ENCODE results near the gene KCNQ2. TPM values are rescaled to one million over a fixed set of nuclear protein-coding genes. Genes with fewer than 3 reads are reported as not detected.

The KCNQ2 gene
- total RNA-seq, 1 donor from 2014 or later: 14.6 TPM

GRCh38 chr20:63464289-63464635 is 8.2 kb downstream of the KCNQ2 start:
- peaks cover 28% of the 10 kb centered on the region for H3K27me3 Mint-ChIP-seq
- H3K27ac Mint-ChIP-seq: no peak overlapping the region
- H3K4me3 Mint-ChIP-seq (ENCODE audit: low read depth): no peak overlapping the region
- H3K36me3 Mint-ChIP-seq (ENCODE audit: insufficient read depth): no peaks in the 10 kb centered on the region
- DNase-seq (ENCODE audit: low spot score, unreplicated experiment): no peak
- TF ChIP-seq CTCF (IDR thresholded peaks at IDR 0.05; ENCODE audit: unreplicated experiment): no peak
- H3K9me3 Mint-ChIP-seq (ENCODE audit: low read depth): no peaks in the 10 kb centered on the region
- H3K4me1 Mint-ChIP-seq (ENCODE audit: low read depth): peaks cover 2% of the 10 kb centered on the region

- Mint-ChIP-seq H3K27me3 (peaks cover 25% of the 10 kb centered on the region), H3K27ac (no peak overlapping the region), H3K9me3 (ENCODE audit: low read depth) (no peaks in the 10 kb centered on the region), H3K4me3 (ENCODE audit: low read depth) (no peak overlapping the region), H3K36me3 (ENCODE audit: insufficient read depth) (no peaks in the 10 kb centered on the region), H3K4me1 (ENCODE audit: low read depth) (peaks cover 2% of the 10 kb centered on the region)
- DNase-seq (ENCODE audit: low spot score, unreplicated experiment): no peak
- TF ChIP-seq CTCF (IDR thresholded peaks at IDR 0.05; ENCODE audit: unreplicated experiment): no peak
Measured at GRCh38 chr20:63463400-63464288, 8.8 kb downstream of the KCNQ2 start.

- H3K27me3 Mint-ChIP-seq: peaks cover 20% of the 10 kb centered on the region
- no peaks in the 10 kb centered on the region for H3K9me3 Mint-ChIP-seq (ENCODE audit: low read depth)
- no peaks in the 10 kb centered on the region for H3K36me3 Mint-ChIP-seq (ENCODE audit: insufficient read depth)
- H3K27ac Mint-ChIP-seq: no peak overlapping the region
- DNase-seq (ENCODE audit: low spot score, unreplicated experiment): no peak
- no peak for TF ChIP-seq CTCF (IDR thresholded peaks at IDR 0.05; ENCODE audit: unreplicated experiment)
- H3K4me1 Mint-ChIP-seq (ENCODE audit: low read depth): peaks cover 2% of the 10 kb centered on the region
- H3K4me3 Mint-ChIP-seq (ENCODE audit: low read depth): no peak overlapping the region
Measured at GRCh38 chr20:63462244-63462643, 10.2 kb downstream of the KCNQ2 start.

- no peak for TF ChIP-seq CTCF (IDR thresholded peaks at IDR 0.05; ENCODE audit: unreplicated experiment)
- Mint-ChIP-seq H3K4me1 (ENCODE audit: low read depth) (peaks cover 2% of the 10 kb centered on the region), H3K4me3 (ENCODE audit: low read depth) (no peak overlapping the region), H3K9me3 (ENCODE audit: low read depth) (no peaks in the 10 kb centered on the region), H3K36me3 (ENCODE audit: insufficient read depth) (no peaks in the 10 kb centered on the region), H3K27ac (no peak overlapping the region), H3K27me3 (peaks cover 17% of the 10 kb centered on the region)
- DNase-seq (ENCODE audit: low spot score, unreplicated experiment): peak; percentile 51
Measured at GRCh38 chr20:63461104-63461763, 11.2 kb downstream of the KCNQ2 start.

GRCh38 chr20:63459070-63459380 is 13.4 kb downstream of the KCNQ2 start:
- no peaks in the 10 kb centered on the region for H3K36me3 Mint-ChIP-seq (ENCODE audit: insufficient read depth)
- peaks cover 2% of the 10 kb centered on the region for H3K4me1 Mint-ChIP-seq (ENCODE audit: low read depth)
- DNase-seq (ENCODE audit: low spot score, unreplicated experiment): no peak
- TF ChIP-seq CTCF (IDR thresholded peaks at IDR 0.05; ENCODE audit: unreplicated experiment): no peak
- H3K27me3 Mint-ChIP-seq: peaks cover 13% of the 10 kb centered on the region
- H3K4me3 Mint-ChIP-seq (ENCODE audit: low read depth): no peak overlapping the region
- H3K9me3 Mint-ChIP-seq (ENCODE audit: low read depth): no peaks in the 10 kb centered on the region
- H3K27ac Mint-ChIP-seq: no peak overlapping the region
